NCI-H2029 (cell line): ENCODE measurements around the gene KIF3A.
A peak's percentile ranks its signal among the peaks of the same experiment; 100 is the strongest.

Source experiments
- DNase-seq: peaks from one replicate; lab custom pipeline; 2025; lab: John Stamatoyannopoulos, UW

KIF3A gene

DNA sequence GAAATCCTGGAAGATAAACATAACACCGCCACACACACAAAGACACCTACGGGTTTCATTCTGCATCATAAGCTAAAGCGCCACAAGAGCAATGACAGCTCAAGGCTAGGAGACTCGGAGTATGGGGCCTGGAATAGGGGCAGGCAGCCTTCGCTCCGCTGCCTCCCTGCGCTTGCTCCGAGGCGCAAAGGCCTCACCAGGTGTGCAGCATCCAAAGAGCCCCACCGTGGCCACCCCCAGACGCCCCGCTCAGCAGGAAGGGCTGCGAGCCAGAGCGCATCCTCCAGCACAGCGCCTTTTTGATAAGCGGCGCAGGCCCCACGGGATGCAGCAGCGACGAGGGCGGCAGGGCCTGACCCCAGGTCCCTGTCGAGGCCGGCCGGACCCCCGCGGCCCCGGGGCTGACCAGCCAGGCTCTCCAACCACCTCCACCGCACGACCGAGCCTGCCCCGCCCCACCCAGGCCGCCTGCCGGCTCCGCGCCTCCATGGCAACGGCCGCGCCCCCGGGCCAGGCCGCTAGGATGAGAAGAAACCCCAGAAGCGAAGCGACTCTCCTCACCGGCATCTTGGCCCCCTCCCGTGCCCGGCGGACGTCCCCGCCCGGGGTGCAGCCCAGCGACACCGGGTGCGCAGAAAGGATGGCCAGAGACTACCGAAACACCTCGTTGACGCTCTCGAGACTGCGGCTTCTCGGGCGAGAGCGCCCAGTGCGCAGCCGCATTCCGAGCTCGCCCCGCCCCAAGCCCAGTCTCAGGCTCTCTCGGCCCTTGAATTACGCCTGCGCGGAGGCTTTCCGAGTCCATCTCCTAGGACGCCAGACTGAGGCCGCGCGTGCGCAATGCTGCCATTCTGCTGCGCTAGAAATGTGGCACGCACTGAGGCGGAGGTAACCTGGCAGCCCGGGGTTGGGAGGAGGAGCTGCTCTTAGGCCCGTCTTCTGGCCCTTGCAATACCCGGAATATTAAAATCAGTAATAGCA, at the start of gene KIF3A:
Gene KIF3A (minus strand): TSS at position 694 of the 981 bp plus-strand sequence. CDS start 127 bp downstream, at position 567.
- peak; percentile 96 for DNase-seq

DNA sequence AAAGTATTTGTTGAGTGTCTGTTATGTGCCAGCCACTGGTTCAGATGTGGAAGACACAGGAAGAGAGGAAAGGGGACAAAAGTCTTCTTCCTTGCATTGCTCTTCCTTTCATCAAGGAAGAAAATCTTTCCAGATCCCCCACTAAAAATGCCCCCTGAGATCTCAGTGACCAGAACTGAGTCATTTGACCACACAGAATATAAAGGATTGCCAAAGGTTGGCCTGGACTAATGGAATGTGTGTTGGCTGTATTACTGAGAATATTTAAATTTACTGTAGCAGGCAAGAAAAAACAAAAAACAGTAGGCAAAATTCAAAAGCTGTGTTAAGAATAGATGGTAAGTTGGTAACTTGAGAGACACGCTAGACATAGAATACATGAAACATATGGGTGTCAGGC, 49.7 kb upstream of the KIF3A start:
- DNase-seq, result no peak

DNA sequence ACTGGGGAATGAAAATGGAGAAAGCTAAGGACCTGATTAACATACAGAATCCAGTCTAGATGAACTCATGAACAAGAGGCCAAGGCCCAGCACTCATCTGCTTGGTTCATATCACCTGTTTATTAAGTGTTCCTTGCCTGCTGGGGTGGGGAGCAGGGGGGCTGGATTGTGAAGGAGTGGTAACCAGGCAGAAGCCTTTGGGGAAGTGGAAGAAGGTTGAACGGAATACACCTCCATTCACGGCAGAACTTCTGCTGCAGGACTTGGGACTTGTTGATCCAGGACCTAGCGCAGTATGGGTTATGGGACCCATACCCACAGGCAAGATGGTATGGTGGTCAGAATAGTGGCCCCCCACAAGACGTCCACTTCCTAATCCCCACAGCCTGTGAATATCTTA, 48.5 kb upstream of the KIF3A start:
- DNase-seq, result no peak

DNA sequence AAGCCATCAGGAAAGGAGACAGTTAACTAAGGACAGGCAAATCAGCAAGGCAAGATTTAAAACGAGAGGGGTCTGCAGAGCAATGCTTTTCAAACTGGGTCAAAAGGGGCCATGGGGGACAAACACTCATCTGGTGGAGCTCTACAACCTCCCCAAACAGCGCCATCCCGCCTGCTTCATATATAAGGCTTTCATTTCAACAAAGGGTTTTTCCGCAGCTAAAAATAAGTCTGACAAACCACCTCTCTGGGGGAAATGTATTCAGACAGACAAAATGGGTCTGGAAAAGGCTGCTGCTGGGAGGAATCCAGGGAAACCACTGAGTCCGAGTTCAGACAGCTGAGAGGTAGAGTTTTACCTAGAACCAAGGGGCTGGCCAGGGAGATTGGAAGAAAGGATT, 48.0 kb upstream of the KIF3A start:
- no peak for DNase-seq

DNA sequence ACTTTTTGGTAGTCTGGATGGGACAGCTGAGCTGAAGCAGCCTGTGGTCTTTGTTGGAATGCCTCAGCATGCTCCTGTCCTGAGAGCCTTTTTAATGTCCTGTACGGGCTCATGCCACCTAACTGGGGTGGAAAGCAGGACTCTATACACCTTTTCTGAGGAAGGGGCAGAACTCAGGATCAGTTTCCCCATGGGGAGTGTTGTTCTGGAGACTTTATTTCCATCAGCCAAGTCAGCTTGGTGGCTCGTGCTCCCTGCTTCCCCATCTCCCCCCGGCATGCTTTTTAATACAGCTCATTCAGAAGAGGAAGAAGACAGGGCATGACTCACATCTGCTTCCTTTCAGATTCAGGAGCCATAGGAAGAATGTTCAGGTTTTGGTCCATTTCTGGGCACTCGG, 44.8 kb upstream of the KIF3A start:
- no peak for DNase-seq

DNA sequence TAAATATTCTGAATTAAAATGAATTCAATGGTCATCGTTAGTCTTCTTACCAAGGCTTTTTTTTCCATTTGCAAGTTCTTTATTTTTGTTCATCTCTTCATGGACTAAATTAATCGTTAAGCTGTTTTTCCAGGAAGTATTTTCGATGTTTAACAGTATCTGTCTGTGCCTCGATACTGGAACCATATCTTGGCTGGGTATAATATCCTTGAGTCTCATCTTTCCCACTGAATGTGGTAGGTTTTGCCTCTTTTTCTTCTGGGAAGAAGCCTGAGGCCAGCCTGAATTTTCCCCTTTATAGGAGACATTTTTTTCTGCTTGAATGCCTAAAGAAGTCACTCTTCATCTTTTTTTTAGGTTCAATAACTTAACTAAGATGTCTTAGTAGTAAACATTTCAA, 43.7 kb upstream of the KIF3A start:
- no peak for DNase-seq

DNA sequence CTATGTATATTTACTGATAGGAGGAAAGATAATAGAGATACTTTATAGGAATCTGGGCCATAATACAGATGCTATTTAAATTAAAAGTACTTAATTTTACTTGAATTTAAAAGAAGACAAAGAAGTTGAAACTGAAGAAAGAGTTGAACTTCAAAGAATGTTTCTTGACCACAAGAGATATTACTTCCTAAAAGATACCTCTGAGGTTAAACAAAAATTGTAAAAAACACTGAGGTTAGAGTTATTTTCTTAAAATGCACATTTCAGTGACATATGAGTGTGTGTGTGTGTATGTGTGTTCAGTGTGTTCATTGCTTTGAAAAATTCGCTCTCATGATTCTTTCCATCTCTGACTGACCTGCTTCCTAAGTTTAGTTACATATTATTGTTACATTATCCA, 43.2 kb upstream of the KIF3A start:
- DNase-seq, result no peak

DNA sequence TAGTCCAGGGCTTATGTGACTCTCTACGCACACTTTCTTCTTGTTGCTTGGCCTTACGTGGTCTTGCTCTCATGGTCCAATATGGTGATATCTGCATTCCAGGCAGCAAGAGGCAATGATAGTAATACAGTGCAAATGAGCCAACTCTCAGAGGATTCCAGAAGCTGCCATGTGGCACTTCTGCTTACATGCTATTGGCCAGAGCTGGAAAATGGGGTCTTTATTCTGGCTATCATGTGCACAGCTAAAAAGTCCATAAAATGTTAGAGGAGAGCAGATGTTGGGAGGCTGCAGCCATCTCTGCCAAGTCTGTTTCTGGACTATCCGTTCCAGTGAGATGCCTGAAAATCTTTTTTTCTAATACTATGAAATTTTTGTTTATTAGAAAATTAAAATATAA, 42.6 kb upstream of the KIF3A start:
- no peak for DNase-seq

DNA sequence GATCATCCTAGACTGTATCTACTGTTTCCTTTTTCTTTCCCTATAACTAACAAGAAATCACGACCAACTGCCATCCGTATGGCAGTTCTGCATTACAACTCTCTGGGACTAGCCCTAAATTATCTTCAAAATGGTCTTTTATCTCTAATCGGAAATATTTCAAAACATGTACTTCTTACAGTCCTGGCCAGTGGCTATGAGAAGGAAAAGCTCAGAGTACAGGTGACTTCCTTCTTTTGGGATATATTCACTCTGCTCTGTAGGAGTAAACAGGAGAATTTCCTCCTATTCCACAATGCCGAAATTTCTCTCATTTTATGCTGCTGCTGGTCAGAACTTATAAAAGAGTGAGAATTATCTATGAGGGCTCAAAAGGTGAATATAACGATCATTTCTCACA, 41.5 kb upstream of the KIF3A start:
- DNase-seq, result no peak

DNA sequence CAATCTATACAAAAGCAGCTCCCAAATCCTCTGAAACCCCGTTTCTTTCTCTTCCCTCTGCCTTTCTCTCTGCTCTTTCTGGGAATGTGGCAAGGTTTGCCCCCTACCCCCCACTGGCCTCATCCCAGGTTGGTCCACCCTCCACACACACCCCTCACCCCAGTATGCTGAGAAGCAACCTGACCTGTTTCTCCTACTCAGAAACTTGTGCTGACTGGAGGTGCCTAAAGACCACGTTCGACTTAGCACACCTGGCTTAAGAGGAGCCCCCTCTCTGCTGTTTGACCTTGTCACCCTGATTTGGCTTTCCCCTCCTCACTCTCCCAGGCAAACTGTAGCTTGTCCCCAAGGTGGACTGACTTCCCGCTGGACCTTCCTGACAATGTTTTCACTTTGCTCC, 40.8 kb upstream of the KIF3A start:
- DNase-seq, result no peak

DNA sequence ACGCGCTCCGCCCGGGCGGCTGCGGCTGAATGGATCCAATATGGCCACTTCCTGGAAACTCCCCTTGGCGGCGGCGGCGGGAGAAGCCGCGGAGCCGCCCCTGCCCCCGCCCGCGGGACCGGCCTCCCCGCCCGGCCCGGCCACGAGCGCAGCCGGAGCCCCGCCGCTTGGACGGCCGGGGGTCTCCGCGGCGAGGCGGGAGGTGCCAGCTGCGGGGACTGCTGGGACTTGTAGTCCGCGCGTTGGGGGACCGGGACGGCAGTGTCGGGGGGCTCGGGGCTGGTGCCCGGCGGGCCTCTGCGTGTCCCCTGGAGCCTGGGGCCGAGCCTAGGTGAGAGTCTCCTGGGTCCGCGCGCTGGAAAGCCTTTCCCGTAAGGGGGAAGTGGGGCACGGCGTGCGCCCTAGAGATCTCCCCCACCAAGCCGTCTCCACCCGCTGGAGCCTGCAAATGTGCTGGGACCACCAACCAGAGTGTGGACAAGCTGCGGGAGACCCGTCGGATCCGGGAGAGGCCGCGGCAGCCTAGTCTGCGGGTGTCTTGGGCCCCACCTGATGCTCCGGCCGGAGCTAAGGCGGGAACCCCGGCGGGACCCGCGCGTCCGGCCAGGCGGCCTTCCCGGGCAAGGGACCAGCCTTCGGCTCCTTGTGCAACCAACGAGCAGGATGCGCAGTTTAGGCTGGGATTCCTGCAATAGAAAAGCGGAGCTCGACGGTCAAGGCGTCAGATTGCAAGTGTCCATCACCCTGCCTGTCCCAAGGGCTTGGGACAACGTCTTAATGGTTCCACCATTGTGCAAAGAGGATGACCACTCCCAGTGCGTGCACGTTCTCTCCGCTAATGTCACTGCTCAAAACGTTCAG, 40.1 kb upstream of the KIF3A start, which contains the start of gene SEPTIN8:
Gene SEPTIN8 (minus strand): TSS at position 31 of the 861 bp plus-strand sequence. CDS start 102 bp downstream, outside the sequence.
- peak; percentile 13 for DNase-seq

DNA sequence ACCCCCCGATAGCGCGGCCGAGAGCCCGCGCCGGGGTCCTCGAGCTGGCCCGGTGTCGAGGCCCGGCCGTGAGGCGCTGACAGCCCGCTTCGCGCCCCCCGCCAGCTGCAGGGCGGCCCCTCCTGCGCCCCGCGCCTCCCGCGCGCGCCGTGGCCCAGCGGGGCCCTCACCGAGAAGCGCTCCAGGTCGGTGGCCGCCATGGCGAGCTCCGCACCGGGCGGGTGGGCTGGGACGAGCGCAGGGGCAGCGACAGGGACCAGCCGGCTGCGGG, 39.5 kb upstream of the KIF3A start:
- DNase-seq, result no peak

DNA sequence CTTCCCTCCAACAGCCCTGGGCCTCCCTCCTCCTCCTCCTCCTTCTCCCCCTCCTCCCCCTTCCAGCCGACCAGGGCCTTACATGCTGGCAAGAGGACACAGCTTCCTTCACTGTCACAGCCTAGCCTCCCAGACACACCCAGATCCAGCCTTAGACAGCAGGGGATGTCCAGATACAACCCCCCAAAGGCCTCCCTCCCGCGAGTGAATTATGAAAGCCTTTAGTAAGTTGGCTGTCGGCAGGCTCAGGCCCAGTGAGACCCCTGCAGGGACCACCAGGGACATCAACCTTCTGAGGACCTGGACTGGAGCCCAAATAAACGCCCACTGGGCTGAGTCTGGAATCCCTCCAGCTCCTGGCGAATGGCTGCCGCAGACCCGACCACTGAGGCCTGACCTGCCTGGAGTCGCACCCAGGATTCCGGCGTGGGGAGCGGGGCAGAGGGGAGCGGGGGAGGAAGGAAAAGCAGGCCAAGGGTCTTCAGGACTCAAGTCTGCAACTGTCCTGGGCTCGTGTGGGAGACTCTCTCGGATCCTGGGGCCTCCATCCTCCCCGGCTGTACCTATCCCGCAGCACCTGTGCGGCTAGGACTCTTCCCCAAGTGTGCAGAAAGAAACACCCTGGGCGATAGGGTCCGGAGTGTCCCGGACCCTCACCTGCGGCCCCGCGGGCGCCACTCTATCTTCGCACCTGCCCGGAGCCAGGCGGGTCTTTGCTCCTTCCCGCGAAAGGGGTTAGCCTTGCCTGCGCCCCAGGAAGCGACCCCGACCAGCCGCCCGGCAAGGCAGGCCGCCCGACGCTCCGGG, 39.0 kb upstream of the KIF3A start:
- no peak for DNase-seq

DNA sequence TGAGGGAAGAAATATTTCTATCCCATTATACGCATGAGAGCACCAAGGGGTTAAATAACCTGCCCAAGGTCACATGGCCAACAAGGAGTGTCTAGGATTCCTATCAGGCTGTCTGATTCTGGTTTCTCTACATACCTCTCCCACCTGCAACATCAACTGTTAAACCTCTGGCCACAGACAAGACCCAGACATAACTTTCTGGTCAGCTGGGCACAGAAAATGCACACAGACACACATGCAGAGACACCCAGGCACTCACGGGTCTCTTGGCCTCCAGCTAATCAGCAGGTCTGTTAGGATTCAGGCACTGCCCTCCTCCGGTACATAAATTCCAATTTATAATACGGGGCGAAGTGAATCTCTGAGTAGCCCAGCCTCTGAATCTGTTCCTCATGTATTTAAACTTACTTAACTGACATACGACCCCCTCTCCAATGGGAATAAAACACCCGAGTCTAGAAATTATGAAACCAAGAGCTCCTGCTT, 38.2 kb upstream of the KIF3A start:
- no peak for DNase-seq

DNA sequence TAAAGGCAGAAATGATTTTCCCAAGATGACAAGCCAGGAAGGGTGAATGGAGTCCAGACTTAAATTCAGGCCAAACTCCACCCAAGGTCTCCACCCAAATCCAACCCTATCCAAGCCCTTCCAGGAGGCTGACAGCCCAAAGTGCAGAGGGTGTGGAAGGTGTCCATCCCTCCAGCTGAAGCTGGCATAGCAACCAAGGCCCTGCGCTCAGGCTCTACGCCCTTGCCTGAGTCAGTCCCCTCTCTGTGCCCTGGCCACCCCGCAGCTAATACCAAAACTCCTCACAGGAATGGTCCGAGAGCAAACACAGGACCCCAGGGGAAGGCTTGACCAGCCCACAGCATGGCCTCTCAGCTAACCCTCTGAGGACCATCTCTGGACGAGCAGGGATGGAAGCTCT, 37.5 kb upstream of the KIF3A start:
- no peak for DNase-seq

DNA sequence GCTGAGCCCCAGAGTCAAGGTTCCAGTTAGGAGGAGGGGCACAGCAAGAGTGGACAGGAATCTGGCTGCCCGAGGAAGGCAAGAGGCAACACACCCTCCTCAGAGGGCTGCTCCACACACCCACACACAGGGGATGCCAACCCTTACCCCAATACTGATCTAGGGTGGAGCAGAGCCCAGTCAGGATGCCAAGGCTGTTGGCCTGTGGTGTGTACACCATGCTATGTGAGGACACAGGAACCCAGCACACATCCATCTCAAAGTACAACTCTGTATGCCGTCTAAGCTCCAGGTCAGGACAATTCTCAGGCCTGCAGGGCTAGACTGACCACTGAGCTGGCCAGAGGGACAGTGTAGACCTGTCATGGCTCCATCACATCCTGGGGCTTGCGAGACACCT, 37.1 kb upstream of the KIF3A start:
- no peak for DNase-seq

DNA sequence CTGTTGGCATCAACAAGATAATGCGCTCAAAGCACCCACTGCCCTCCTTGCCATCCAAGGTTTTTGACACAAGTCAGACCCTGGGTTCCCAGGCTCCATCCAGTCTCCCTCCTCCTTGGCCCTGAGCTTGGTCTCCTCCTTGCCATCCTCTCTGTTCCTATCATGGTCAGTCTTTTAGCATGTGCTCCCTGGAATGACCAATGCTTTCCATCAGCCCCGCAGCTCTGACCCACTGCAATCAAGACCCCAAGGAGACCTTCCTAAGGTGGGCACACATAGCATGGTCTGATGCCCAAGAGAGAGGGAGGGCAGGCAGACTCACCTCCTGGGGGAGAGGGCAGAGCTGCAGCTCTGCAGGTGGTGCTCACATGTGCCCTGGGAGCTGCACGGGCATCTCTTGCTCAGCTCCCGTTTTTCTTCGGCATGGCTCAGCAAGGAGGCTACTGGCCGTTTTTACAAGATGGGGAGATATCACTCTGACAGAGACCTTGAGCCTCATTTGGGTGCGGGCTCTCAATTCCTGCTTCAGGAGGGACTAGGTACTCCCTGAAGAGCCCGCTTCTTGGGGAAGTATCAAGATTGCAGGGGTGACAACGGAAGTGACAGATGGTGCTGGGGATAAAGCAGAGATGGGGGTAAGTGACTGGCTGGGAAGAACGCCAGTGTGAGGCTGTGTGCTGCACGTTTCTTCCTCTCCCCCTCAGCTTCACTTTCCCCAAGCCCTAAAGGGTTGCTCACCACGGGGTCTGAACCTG, 36.4 kb upstream of the KIF3A start:
- no peak for DNase-seq

DNA sequence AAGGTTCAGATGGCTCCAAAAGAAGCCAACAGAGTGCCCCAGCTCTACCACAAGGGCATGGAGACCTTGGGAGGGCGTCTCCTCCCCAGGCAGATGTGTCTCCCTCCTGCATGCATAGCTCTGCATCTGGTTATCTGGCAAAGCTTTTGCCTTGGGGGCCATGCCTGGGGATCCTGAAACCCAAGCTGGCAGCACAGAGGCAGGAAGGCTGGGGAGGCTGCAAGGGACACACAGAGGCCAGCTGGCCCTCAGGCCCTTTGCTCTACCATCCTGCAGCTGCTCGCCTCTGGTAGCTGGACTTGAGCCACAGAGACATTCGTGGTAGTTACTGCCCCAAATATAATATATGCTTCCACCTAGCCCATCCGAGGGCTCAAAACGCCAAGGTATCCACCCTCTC, 35.8 kb upstream of the KIF3A start:
- DNase-seq, result no peak

DNA sequence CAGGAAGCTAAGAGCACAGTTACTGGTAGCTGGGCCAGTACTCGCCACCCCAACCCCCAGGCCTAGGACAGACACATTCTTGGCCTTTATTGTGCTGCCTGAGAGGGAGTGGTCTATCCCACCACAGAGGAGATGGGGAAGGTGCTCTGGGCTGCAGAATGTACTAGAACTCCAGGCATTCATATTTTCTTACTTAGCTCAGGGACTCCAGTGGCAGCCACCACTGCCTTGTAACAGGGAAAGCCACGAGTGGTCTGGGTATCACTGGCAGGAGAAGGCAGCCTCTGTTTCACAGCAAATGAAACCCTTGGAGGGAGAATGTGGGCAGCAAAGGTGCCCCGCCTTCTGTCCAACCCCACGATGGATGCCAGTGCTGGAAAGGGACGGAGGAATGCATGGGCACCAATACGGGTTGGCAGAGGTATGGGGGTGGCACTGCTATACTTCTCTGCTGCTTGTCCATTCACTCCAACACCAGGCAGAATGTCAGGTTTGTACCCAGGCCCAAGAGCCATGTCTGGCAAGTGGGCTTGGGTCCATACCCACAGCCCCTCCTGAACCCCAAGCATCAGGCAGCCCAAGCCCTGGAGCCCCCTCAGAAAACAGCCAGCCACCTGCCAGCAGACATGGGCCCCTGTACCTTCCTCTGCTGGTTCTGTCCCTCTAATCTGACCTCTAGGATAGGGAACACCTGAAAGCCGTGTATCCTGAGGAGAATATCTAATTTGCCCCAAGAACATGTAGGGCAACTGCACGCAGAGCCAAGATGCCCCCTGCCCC, 35.1 kb upstream of the KIF3A start:
- DNase-seq, result no peak

DNA sequence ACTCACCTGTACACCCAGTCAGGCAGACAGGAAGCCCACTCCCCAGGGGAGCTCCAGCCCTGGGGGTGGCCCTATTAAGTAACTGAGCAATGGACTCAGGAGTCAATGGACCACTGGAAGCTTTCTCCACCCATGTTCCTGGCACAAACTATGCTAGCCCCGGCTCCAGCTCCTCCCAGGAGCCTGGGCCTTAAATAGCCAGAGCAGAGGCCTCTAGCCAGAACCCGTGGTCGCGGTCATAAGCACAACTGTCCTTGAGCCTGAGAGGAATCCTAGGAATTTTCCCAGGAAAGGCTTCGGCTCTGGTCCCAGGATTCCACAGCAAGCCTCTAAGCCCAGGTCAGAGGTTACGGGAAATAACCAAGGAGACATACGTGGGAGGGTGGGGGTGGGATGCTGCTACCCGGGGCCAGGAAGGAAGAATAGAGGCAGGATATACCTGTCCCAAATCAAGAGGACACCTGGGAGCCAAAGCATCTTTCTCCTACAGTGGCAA, 34.2 kb upstream of the KIF3A start:
- no peak for DNase-seq
